RWPE2 (cell line): ENCODE data around the gene ECSIT.
"Not testable (repeated sequence)": the region's sequence is repeated elsewhere in the genome, so short reads cannot be mapped to it uniquely, and the experiment has no call there.

Experiments
- ATAC-seq: fragments of 200-7000 bp; cut with Tn5 transposase; 3 replicates; pipeline ENCODE4 v1.9.1; 2021; ENCODE audit warnings: low read depth
- DNase-seq: peaks from one replicate; pipeline ENCODE4 v3.0.0-alpha.2; 2020; ENCODE audit warnings: low spot score
- H3K27ac ChIP-seq: fragments of 450-650 bp; 2 replicates; pipeline ENCODE4 v1.5.1; 2017; ENCODE audit warnings: mild to moderate bottlenecking; ENCODE audit not compliant: poor library complexity, severe bottlenecking
- H3K27me3 ChIP-seq: fragments of 250-450 bp; sonication (Bioruptor Pico); 2 replicates; pipeline ENCODE4 v1.5.1; 2021; ENCODE audit warnings: mild to moderate bottlenecking, moderate library complexity; ENCODE audit not compliant: insufficient read depth, poor library complexity, severe bottlenecking
- H3K36me3 ChIP-seq: fragments of 250-450 bp; sonication (Bioruptor Pico); 2 replicates; pipeline ENCODE4 v1.5.1; 2020; ENCODE audit warnings: low read depth, mild to moderate bottlenecking, moderate library complexity
- H3K4me1 ChIP-seq: fragments of 250-450 bp; sonication (Bioruptor Pico); 2 replicates; pipeline ENCODE4 v1.5.1; 2021; ENCODE audit warnings: mild to moderate bottlenecking, moderate library complexity; ENCODE audit not compliant: insufficient read depth, poor library complexity, severe bottlenecking
- H3K4me3 ChIP-seq: fragments of 250-450 bp; sonication (Bioruptor Pico); 2 replicates; pipeline ENCODE4 v1.5.1; 2021; ENCODE audit warnings: mild to moderate bottlenecking, moderate library complexity; ENCODE audit not compliant: severe bottlenecking
- H3K9me3 ChIP-seq: fragments of 250-450 bp; sonication (Bioruptor Pico); 2 replicates; pipeline ENCODE4 v1.5.1; 2021; ENCODE audit warnings: mild to moderate bottlenecking, moderate library complexity; ENCODE audit not compliant: severe bottlenecking
- TF ChIP-seq, protein P1 (sequence below): fragments of 450-650 bp; IDR thresholded peaks from one replicate; pipeline ENCODE4 v1.5.1; 2017; ENCODE audit warnings: mild to moderate bottlenecking, moderate library complexity; ENCODE audit not compliant: poor library complexity, severe bottlenecking

Gene ECSIT

DNA sequence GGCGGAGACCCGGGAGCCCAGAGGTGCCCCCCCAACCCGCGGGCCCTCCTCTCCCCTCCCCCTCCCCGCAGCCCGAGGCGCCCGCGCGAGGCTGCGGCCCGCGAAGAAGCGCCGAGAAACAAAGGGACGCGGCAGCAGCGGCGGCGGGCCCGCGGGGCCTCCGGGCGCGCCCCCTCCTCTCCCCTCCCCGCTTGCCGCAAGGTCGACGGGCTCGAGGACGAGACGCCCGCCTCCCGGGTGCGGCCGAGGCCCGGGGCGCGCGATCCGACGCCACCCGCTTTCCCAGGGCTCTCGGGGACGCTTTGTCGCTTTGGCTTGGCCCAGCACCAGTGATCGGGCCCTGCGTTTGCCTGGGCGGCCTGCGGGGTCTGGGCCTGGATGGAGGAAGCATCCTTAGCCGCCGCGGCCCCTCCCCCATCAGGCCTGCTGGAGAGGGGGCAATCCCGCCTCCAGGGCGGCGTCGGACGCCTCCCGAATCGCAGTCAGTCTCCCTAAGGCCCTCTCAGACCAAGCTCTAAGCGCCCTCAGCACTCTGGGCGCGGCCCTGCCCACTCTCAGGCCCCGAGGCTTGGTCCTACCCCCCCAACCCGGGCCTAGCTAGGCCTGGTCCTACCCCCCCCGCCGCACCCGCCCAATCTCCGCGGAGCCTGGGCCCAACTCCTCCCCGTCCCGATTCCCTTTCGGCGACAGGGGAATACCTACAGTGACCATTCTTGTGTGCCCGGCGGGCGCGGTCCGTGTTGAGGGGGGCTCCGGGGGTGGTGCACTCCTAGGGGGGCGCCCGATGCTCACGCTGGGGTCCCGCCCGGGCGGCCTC, 48.8 kb downstream of the ECSIT start:
- Histone ChIP-seq H3K27me3 (peaks cover 27% of the 10 kb centered on the region), H3K36me3 (no peaks in the 10 kb centered on the region), H3K4me3 (no peak overlapping the region), H3K4me1 (no peaks in the 10 kb centered on the region), H3K27ac (no peak overlapping the region), H3K9me3 (no peaks in the 10 kb centered on the region)
- ATAC-seq (no peak), DNase-seq (no peak)
- TF ChIP-seq, protein P1, sequence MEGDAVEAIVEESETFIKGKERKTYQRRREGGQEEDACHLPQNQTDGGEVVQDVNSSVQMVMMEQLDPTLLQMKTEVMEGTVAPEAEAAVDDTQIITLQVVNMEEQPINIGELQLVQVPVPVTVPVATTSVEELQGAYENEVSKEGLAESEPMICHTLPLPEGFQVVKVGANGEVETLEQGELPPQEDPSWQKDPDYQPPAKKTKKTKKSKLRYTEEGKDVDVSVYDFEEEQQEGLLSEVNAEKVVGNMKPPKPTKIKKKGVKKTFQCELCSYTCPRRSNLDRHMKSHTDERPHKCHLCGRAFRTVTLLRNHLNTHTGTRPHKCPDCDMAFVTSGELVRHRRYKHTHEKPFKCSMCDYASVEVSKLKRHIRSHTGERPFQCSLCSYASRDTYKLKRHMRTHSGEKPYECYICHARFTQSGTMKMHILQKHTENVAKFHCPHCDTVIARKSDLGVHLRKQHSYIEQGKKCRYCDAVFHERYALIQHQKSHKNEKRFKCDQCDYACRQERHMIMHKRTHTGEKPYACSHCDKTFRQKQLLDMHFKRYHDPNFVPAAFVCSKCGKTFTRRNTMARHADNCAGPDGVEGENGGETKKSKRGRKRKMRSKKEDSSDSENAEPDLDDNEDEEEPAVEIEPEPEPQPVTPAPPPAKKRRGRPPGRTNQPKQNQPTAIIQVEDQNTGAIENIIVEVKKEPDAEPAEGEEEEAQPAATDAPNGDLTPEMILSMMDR, result no peak

GRCh38 chr19:11479090-11479897, 49.6 kb downstream of the ECSIT start:
- ATAC-seq (no peak), DNase-seq (no peak)
- H3K27ac ChIP-seq, result no peak overlapping the region
- H3K9me3 ChIP-seq, result no peaks in the 10 kb centered on the region
- no peak overlapping the region for H3K4me3 ChIP-seq
- TF ChIP-seq, protein P1, result no peak
- H3K36me3 ChIP-seq, result no peaks in the 10 kb centered on the region
- H3K4me1 ChIP-seq, result no peaks in the 10 kb centered on the region
- peaks cover 27% of the 10 kb centered on the region for H3K27me3 ChIP-seq

DNA sequence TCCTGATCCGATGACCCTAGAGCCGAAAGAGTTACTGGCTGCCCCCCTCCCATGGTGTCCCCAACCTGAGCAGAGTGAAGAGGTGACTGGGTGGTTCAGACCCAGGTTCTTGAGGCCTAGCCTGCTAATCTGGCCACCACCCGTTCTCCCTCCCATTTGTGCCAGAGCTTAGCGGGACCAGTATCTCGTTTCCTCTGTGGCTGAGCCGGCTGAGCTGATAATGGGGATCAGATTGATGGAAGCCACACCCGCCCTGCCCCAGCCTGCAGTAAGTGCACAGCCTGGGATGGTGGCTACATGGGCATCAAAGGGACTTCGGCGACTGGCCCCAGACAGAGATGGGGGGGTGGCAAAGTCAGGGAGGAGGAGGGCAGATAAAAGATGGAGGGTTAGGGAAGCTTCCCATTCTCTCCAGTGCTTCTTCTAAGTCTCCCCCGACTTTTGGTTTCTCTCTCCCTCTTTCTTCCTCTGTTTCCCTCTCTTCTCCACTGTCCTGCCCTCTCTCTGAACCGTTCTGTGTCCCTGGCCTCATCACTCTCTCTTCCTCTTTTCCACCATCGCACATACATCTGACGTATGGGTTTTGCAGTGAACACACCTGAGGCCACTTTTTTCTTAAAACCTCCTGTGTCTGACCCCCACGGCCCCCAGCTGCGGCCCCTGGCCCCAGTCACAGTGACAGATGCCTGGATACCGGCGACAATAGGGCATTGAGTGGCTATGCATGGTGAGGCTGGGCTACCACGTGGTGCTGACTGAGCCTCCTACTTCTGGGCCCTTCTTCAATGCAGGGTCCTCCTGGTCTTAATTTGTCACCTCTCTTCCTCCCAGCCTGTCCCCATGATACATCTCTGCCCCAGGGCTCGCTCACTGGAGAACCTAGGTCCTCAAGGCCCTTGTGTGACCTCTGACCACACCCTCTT, 50.5 kb downstream of the ECSIT start:
- no peak overlapping the region for H3K4me3 ChIP-seq
- H3K36me3 ChIP-seq, result no peaks in the 10 kb centered on the region
- no peaks in the 10 kb centered on the region for H3K9me3 ChIP-seq
- TF ChIP-seq, protein P1, result no peak
- no peak for ATAC-seq
- no peaks in the 10 kb centered on the region for H3K4me1 ChIP-seq
- no peak overlapping the region for H3K27ac ChIP-seq
- no peak for DNase-seq
- H3K27me3 ChIP-seq, result peaks cover 27% of the 10 kb centered on the region

- TF ChIP-seq, protein P1, result no peak
- Histone ChIP-seq H3K36me3 (no peaks in the 10 kb centered on the region), H3K27ac (no peak overlapping the region), H3K9me3 (no peaks in the 10 kb centered on the region), H3K4me3 (no peak overlapping the region), H3K27me3 (peaks cover 10% of the 10 kb centered on the region), H3K4me1 (no peaks in the 10 kb centered on the region)
- ATAC-seq (no peak), DNase-seq (no peak)
Observed at GRCh38 chr19:11475861-11476260, 53.1 kb downstream of the ECSIT start.

DNA sequence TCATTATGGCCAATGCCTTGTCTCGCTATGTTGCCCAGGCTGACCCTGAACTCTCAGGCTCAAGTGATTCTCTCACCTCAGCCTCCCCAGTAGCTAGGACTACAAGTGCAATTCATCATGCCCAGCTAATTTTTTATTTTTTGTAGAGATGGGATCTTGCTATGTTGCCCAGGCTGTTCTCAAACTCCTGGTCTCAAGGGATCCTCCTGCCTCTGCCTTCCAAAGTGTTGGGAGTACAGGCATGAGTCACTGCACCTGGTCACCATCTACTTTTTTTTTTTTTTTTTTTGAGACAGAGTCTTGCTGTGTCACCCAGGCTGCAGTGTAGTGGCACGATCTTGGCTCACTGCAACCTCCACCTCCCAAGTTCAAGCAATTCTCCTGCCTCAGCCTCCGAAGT, 53.6 kb downstream of the ECSIT start:
- DNase-seq, H3K4me1 ChIP-seq, H3K27ac ChIP-seq, H3K4me3 ChIP-seq, H3K9me3 ChIP-seq, ATAC-seq, H3K36me3 ChIP-seq, H3K27me3 ChIP-seq: not testable (repeated sequence)
